GM12878 (cell line): Measurements from ENCODE around the gene BCL2. TPM values are rescaled to one million over a fixed set of nuclear protein-coding genes. Genes with fewer than 3 reads are reported as not detected.
A peak's percentile ranks its signal among the peaks of the same experiment; 100 is the strongest.

ENCODE experiments used
- ATAC-seq: fragments of 200-7000 bp; cut with Tn5 transposase; 3 replicates; pipeline ENCODE4 v1.9.1; 2020; ENCODE audit warnings: mild to moderate bottlenecking, moderate library complexity
- BruUV-seq: library from RNA; stranded (reverse); fragments of 400-500 nt; replicated peaks from 2 replicates; lab custom pipeline; 2021; lab: Mats Ljungman, UMichigan
- CTCF ChIA-PET: fragments of 300-600 bp; sonication (Branson Sonifier 250); formaldehyde crosslinking; extraction: SDS; loops from one replicate; lab custom pipeline; 2021; ENCODE audit warnings: inconsistent platforms; lab: Yijun Ruan, JAX
- POLR2A ChIA-PET: fragments of 350-600 bp; formaldehyde crosslinking; extraction: SDS; loops from one replicate; lab custom pipeline; 2021; ENCODE audit warnings: inconsistent platforms; lab: Charles Lee
- RAD21 ChIA-PET: fragments of 300-600 bp; sonication (Branson Sonifier 250); formaldehyde crosslinking; loops from one replicate; lab custom pipeline; 2023; ENCODE audit warnings: antibody characterized with exemption; ENCODE audit not compliant: unreplicated experiment; lab: Charles Lee
- SMC1A ChIA-PET: fragments of 300-600 bp; sonication (Branson Sonifier 250); formaldehyde crosslinking; loops from one replicate; lab custom pipeline; 2023; ENCODE audit not compliant: unreplicated experiment, uncharacterized antibody; lab: Charles Lee
- DNase-seq: peaks from one replicate; pipeline ENCODE4 v3.0.0-alpha.2; 2011; ENCODE audit warnings: low read depth, low spot score
- FAIRE-seq: peaks from 3 replicates; lab custom pipeline; 2011; peaks lifted over from hg19 to GRCh38; lab: Jason Lieb, UNC
- H2AFZ ChIP-seq: 2 replicates; pipeline ENCODE4 v1.6.0; 2011; ENCODE audit warnings: low read depth, low read length, control low read depth; ENCODE audit not compliant: control insufficient read depth
- H3K27ac ChIP-seq: 2 replicates; pipeline ENCODE4 v1.5.1; 2011; ENCODE audit warnings: control low read depth; ENCODE audit not compliant: control insufficient read depth, insufficient read depth
- H3K27me3 ChIP-seq, 2 experiments: replicated peaks in 1 of 2; 2 replicates each; pipeline versions ENCODE4 v1.6.0 to v1.6.1; 2011; ENCODE audit warnings: low read length in 1 of 2; ENCODE audit not compliant: control insufficient read depth in 2 of 2, insufficient read depth in 2 of 2
- H3K36me3 ChIP-seq, 2 experiments: 2 replicates each; pipeline ENCODE4 v1.5.1; 2011; ENCODE audit warnings: low read length in 1 of 2; ENCODE audit not compliant: control insufficient read depth in 2 of 2, insufficient read depth in 2 of 2
- H3K4me1 ChIP-seq: 2 replicates; pipeline ENCODE4 v1.6.1; 2011; ENCODE audit warnings: mild to moderate bottlenecking, low read length, moderate library complexity, mixed read lengths; ENCODE audit not compliant: control insufficient read depth, insufficient read depth
- H3K4me2 ChIP-seq: 2 replicates; pipeline ENCODE4 v1.6.0; 2011; ENCODE audit warnings: control low read depth; ENCODE audit not compliant: control insufficient read depth, insufficient read depth
- H3K4me3 ChIP-seq: fragments of 200-600 bp; sonication (generic); 2 replicates; pipeline ENCODE4 v1.5.1; 2016
- H3K79me2 ChIP-seq: 2 replicates; pipeline ENCODE4 v1.6.0; 2011; ENCODE audit warnings: low read length; ENCODE audit not compliant: control insufficient read depth, insufficient read depth
- H3K9ac ChIP-seq: 2 replicates; pipeline ENCODE4 v1.8.0; 2011; ENCODE audit warnings: low read length, control low read depth, mixed read lengths; ENCODE audit not compliant: control insufficient read depth, insufficient read depth
- H3K9me3 ChIP-seq: replicated peaks from 3 replicates; pipeline ENCODE4 v1.5.1; 2011; ENCODE audit warnings: mild to moderate bottlenecking, low read length; ENCODE audit not compliant: control insufficient read depth, insufficient read depth
- H4K20me1 ChIP-seq: 2 replicates; pipeline ENCODE4 v1.6.0; 2011; ENCODE audit not compliant: control insufficient read depth, insufficient read depth
- BCL11A ChIP-seq: IDR thresholded peaks from 2 replicates; pipeline ENCODE4 v1.6.1; 2011; ENCODE audit warnings: low read depth, low read length
- EGR1 ChIP-seq, 2 experiments: IDR thresholded peaks; 1 replicate in 1 of 2; 2 replicates in 1 of 2; pipeline ENCODE4 v1.6.1; 2011 to 2012; ENCODE audit warnings: low read depth in 2 of 2, low read length in 2 of 2, borderline replicate concordance in 1 of 2, mild to moderate bottlenecking in 1 of 2, moderate library complexity in 1 of 2
- JUNB ChIP-seq: IDR thresholded peaks from 2 replicates; pipeline ENCODE4 v1.6.1; 2016; ENCODE audit warnings: antibody characterized with exemption, mild to moderate bottlenecking
- JUND ChIP-seq: IDR thresholded peaks from 2 replicates; pipeline ENCODE4 v1.6.1; 2012; ENCODE audit warnings: low read depth, mild to moderate bottlenecking, low read length, improper control_type of control experiment, moderate library complexity
- KDM1A ChIP-seq: fragments of 200-600 bp; sonication (generic); IDR thresholded peaks from 2 replicates; pipeline ENCODE4 v1.6.1; 2016; ENCODE audit warnings: borderline replicate concordance
- MLLT1 ChIP-seq: fragments of 450-650 bp; IDR thresholded peaks from 2 replicates; pipeline ENCODE4 v1.6.1; 2016; ENCODE audit warnings: mild to moderate bottlenecking
- NFIC ChIP-seq: IDR thresholded peaks from 2 replicates; pipeline ENCODE4 v1.6.1; 2012; ENCODE audit warnings: low read depth, mild to moderate bottlenecking, inconsistent platforms, low read length, moderate library complexity
- NFYA ChIP-seq: IDR thresholded peaks from 2 replicates; pipeline ENCODE4 v1.6.1; 2011; ENCODE audit warnings: low read depth, mild to moderate bottlenecking, low read length, improper control_type of control experiment, borderline replicate concordance
- POLR2AphosphoS2 ChIP-seq: IDR thresholded peaks from 2 replicates; pipeline ENCODE4 v1.6.1; 2011; ENCODE audit warnings: low read depth, mild to moderate bottlenecking, low read length, improper control_type of control experiment, moderate library complexity
- POLR2AphosphoS5 ChIP-seq: IDR thresholded peaks from 2 replicates; pipeline ENCODE4 v1.6.1; 2011; ENCODE audit warnings: mild to moderate bottlenecking, low read length, inconsistent platforms
- PRDM15 ChIP-seq: fragments of 450-650 bp; formaldehyde crosslinking; IDR thresholded peaks from 2 replicates; pipeline ENCODE4 v1.4.0; 2020; ENCODE audit warnings: mild to moderate bottlenecking, moderate library complexity
- RFX5 ChIP-seq: IDR thresholded peaks from 2 replicates; pipeline ENCODE4 v1.6.1; 2011; ENCODE audit warnings: low read depth, low read length, improper control_type of control experiment
- SMAD1 ChIP-seq: fragments of 450-650 bp; IDR thresholded peaks from 2 replicates; pipeline ENCODE4 v1.6.1; 2018; ENCODE audit warnings: mild to moderate bottlenecking, low read depth; ENCODE audit not compliant: partially characterized antibody
- ZNF24 ChIP-seq: fragments of 450-650 bp; IDR thresholded peaks from 2 replicates; pipeline ENCODE4 v1.6.1; 2017; ENCODE audit warnings: antibody characterized with exemption, mild to moderate bottlenecking
- ZNF384 ChIP-seq: IDR thresholded peaks from 2 replicates; pipeline ENCODE4 v1.6.1; 2012; ENCODE audit warnings: low read depth, mild to moderate bottlenecking, low read length, improper control_type of control experiment, borderline replicate concordance
- ZZZ3 ChIP-seq: IDR thresholded peaks from 2 replicates; pipeline ENCODE4 v1.6.1; 2011; ENCODE audit warnings: low read depth; ENCODE audit not compliant: control insufficient read depth, insufficient read length
- WGBS: methylation state at CpG from one replicate; pipeline ENCODE4 v1.1.6; 2016; ENCODE audit warnings: low lambda C conversion rate; ENCODE audit not compliant: insufficient replicate concordance, insufficient coverage; ENCODE audit errors: missing lambda C conversion rate; 5-methylcytosine and 5-hydroxymethylcytosine counted together
- in situ Hi-C: fragments of 300-500 bp; cut with MboI; formaldehyde crosslinking; loops from 9 replicates; pipeline ENCODE4 v1.14.3; 2018; ENCODE audit warnings: mixed read lengths
- intact Hi-C: fragments of 100-400 bp; cut with micrococcal nuclease; formaldehyde crosslinking; loops from one replicate; pipeline ENCODE4 v1.14.2; 2022; ENCODE audit not compliant: unreplicated experiment
- polyA plus RNA-seq, 11 experiments: library from polyadenylated mRNA; depleted of rRNA in 4 of 11; unstranded in 6 of 11; stranded (reverse) in 5 of 11; fragments of >200 nt; fragmentation: Nextera tagmentation in 4 of 11; fragmentation: Illumina TruSeq in 1 of 11; extraction: Ambion mirVana in 4 of 11; extraction: Trizol in 1 of 11; gene quantifications; 1 replicate in 1 of 11; 2 replicates in 10 of 11; pipeline versions ENCODE4 v1.2.1 to v1.2.3, GENCODE V29; 2011 to 2016; ENCODE audit warnings: inconsistent platforms in 2 of 11, missing spikeins in 2 of 11, low read depth in 1 of 11
- total RNA-seq, 4 experiments: library from RNA; depleted of rRNA in 3 of 4; stranded (reverse); fragments of >200 nt in 3 of 4; fragmentation: Illumina TruSeq in 1 of 4; extraction: Trizol in 1 of 4; gene quantifications; 2 replicates each; pipeline versions ENCODE4 v1.2.1 to v1.2.3, GENCODE V29; 2013 to 2021

The BCL2 gene
- total and polyA plus RNA-seq, 10 of the 15 experiments (the other 5 are each of a cell fraction or from before 2014, with no cell fraction given) = 4.1 to 47.8 (median 19.3) TPM

GRCh38 chr18:63195326-63196159 lies 124.0 kb downstream of the BCL2 start:
- Histone ChIP-seq H4K20me1 (no peaks in the 10 kb centered on the region), H3K4me1 (peaks cover 44% of the 10 kb centered on the region), H3K4me2 (no peak overlapping the region), H3K9ac (no peak overlapping the region), H2AFZ (no peak overlapping the region), H3K27ac (peak overlapping the region; percentile 4; the same call in 1 of the 2 replicates), H3K79me2 (peaks cover 71% of the 10 kb centered on the region), H3K27me3 (no peaks in the 10 kb centered on the region), H3K9me3 (no peaks in the 10 kb centered on the region), H3K36me3 (no peaks in the 10 kb centered on the region; a peak in 1 of 4 replicates), H3K4me3 (no peak overlapping the region)
- FAIRE-seq = no peak
- RAD21 ChIA-PET = interaction anchor here (0.6 to 3.2 kb wide), 8 partner anchors 9 to 122 kb away, joined by 3 to 18 read pairs (median 4); no protein-coding TSS in a partner anchor
- 100% methylated on average over 4 of the region's 4 CpGs for WGBS
- in situ Hi-C loops = no loop called here
- no peak for DNase-seq
- SMC1A ChIA-PET = interaction anchor here (0.7 to 4.7 kb wide), 12 partner anchors 8 to 127 kb away, joined by 3 to 39 read pairs (median 4); no protein-coding TSS in a partner anchor
- intact Hi-C loops = no loop called here
- CTCF ChIA-PET = interaction anchor here (0.8 to 2.0 kb wide), 11 partner anchors 8 to 122 kb away, joined by 3 to 6 read pairs (median 4); no protein-coding TSS in a partner anchor
- no TSS peak for BruUV-seq
- POLR2A ChIA-PET = interaction anchor here (0.7 to 2.0 kb wide), 9 partner anchors 10 to 122 kb away, joined by 3 to 8 read pairs (median 4); no protein-coding TSS in a partner anchor
- no peak for ATAC-seq
- TF ChIP-seq BCL11A (no peak), EGR1 (IDR thresholded peaks at IDR 0.05; ENCODE audit: borderline replicate concordance in 1 of 2, low read depth in 2 of 2, low read length in 2 of 2) (no peak), JUND (no peak), POLR2AphosphoS5 (no peak), ZZZ3 (no peak), ZNF384 (no peak), SMAD1 (no peak), POLR2AphosphoS2 (no peak), MLLT1 (no peak), RFX5 (no peak), NFYA (no peak), KDM1A (no peak), ZNF24 (no peak), PRDM15 (CRISPR knock-in tag) (no peak), NFIC (no peak), JUNB (no peak)
